LNCAP (cell line): ENCODE measurements around the gene MAP3K2.

Experiments used
- TF ChIP-seq, protein P1 (sequence below): fragments of 450-650 bp; IDR thresholded peaks from 2 replicates; pipeline ENCODE4 v1.5.1; 2017; ENCODE audit warnings: mild to moderate bottlenecking

Gene MAP3K2

DNA sequence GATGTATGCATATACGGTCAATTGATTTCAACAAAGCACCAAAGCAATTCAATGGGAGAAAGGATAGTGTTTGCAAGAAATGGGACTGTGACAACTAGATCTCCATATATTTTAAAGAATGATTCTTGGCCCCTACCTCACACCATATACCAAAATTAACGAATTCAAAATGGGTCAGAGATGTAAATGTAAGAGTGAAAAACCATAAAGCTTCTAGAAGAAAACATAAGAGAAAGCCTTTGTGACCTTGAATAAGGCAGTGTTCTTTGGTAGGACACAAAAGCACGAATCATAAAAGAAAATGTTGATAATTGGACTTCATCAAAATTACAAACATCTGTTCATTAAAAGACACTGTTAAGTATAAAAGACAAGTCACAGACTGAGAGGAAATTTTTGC, 25.4 kb upstream of the MAP3K2 start:
- TF ChIP-seq, protein P1, sequence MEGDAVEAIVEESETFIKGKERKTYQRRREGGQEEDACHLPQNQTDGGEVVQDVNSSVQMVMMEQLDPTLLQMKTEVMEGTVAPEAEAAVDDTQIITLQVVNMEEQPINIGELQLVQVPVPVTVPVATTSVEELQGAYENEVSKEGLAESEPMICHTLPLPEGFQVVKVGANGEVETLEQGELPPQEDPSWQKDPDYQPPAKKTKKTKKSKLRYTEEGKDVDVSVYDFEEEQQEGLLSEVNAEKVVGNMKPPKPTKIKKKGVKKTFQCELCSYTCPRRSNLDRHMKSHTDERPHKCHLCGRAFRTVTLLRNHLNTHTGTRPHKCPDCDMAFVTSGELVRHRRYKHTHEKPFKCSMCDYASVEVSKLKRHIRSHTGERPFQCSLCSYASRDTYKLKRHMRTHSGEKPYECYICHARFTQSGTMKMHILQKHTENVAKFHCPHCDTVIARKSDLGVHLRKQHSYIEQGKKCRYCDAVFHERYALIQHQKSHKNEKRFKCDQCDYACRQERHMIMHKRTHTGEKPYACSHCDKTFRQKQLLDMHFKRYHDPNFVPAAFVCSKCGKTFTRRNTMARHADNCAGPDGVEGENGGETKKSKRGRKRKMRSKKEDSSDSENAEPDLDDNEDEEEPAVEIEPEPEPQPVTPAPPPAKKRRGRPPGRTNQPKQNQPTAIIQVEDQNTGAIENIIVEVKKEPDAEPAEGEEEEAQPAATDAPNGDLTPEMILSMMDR: no peak

- TF ChIP-seq, protein P1: no peak
Measured at GRCh38 chr2:127411653-127412369, 24.0 kb upstream of the MAP3K2 start.

- TF ChIP-seq, protein P1: no peak
Measured at GRCh38 chr2:127410871-127411652, 23.3 kb upstream of the MAP3K2 start.

DNA sequence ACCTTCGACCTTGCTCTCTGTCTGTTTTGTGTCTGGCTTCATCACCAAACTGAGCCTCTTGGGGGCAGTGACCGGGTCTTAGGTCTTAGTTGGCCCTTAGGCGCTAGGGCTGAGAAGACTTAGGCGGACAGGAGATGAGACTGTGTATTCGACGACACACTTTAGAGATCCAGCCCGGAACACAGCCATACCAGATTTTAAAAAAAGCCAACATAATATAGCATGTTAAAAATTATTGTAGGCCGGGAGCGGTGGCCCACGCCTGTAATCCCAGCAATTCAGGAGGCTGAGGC, 21.0 kb upstream of the MAP3K2 start:
- TF ChIP-seq, protein P1: no peak

DNA sequence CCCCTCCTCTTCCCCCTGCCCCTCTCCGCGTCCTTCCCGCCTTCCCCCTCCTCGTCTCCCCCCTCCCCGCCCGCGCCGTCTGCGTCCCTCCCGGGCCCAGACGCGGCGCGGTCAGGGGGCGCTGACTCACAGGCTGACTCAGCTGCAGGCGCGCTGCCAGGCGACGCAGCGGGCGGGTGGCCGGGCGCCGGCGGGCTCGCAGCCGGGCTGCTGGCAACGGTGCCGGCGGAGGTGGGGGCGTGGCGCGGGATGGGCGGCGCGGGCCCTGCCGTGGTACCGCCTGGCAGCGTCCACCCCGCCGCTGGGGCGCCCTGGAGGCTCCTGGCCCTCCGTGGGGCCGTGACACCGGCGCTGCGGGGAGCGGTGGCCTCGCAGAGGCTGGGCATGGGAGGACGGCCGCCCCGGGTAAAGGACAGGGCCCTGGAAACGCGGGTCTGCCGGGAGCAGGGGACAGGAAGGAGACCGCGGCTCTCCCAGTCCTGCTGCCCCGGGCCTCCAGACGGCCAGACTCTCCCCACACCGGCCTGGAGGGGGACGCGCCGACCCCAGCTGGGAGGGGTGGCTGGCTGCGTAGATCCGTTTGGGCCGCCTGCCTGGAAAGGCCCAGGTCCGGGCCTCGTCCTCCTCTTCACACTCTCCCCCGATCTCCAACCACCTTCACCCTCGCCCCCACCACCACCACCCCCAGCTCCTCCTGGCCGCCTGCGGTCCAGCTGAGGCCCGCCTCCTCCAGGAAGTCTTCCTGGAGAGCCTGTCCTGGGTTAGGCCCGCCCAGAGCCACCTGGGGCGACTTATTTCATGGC, 20.4 kb upstream of the MAP3K2 start:
- TF ChIP-seq, protein P1: no peak

DNA sequence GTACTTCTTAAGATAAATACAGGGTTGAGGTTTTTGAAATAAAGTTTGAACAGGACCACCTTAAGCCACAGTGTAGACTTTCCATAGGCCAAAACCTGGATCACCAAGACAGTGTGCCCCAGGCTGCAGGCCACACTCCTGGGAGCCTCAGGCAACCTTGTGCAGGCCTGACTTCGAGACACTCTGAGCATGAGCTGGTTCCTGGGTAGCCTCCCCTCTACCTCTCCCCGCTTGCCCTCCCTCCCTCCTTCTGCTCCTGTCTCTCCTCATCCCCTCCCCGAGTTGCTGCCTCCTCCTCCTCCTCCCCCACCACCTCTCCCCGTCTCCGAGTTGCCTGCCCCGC, 19.9 kb upstream of the MAP3K2 start:
- TF ChIP-seq, protein P1: no peak

- TF ChIP-seq, protein P1: no peak
Measured at GRCh38 chr2:127407091-127407490, 19.3 kb upstream of the MAP3K2 start.
